GM20431 (cell line): ENCODE measurements around the gene CALR3.
"Not testable (repeated sequence)": the region's sequence is repeated elsewhere in the genome, so short reads cannot be mapped to it uniquely, and the experiment has no call there.

Experiments
- in situ Hi-C: fragments of 300-500 bp; cut with MseI, MboI; formaldehyde crosslinking; loops from one replicate; pipeline ENCODE4 v1.15.0; 2020; ENCODE audit warnings: low sequenced_read_pairs; ENCODE audit not compliant: unreplicated experiment

CALR3 gene

DNA sequence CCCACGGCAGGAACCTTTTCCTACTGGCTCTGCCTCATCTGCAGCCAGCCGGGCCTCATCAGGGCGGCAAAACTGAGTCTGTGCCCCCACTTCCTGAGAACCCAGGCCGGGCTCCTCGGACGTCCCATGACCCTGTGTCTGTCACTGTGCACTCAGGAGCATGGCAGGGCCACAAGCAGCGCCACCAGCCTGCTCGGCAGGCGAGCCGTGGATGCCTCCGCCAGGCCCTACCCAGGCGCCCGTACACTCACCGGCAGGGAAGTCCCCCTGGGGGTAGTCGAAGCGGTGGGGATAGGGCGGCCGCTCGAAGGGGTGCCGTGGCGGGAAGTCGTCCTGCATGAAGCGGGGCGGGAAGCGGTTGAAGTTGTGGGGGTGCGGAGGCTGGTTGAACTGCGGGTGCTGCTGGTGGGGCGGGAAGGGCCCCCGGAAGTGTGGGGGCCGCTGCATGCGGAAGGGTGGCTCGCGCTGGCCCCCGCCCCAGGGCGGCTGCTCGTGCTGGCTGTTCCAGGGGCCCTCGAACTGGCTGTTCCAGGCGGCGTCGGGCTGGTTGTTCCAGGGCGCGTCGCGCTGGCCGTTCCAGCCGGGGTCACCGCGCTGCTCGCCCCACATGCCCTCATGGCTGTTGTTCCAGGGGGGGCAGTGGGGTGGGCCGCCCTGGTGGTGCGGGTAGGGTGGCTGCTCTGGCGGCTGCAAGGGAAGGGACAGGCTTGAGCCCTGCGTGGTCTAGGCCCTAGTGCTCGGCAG lies 29.2 kb upstream of the CALR3 start:
- in situ Hi-C loops = no loop called here

DNA sequence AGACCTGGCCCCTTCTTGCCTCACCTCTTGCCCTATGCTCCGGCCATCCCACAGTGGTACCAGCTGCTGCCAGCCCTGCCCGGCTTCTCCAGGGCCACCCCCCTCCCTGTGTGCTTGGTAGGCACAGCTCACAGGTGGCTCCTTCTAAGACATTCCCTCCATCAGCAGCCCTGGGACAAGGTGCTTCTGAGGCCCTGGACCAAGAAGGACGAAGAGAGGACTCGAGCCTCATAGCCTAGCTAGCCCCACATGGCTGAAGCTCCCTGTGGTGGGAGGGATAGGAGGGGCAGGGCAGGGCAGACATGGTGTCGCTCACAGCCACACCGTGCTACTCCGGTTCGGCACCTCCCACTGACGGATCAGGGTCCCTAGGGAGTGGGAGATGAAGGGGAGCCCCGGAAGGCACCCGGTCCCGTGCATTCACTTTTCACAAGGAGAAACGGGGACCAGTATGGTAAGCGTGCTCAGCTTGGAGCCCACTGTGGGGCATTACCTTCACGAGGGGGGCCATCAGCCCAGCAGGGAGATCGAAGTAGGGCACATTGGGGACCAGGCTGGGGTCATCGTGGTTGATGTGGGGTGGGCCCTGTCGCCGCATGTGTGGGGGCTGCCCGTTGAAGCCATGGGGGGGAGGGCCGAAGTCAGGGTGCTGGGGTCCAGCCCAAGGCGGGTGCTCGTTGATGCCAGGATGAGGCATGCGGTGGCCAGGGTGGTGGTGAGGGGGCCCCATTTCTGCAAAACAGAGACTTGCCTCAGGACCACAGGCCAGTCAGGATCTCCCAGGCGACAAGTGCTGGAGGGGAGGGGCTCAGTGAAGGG lies 26.8 kb upstream of the CALR3 start:
- in situ Hi-C loops = no loop called here

DNA sequence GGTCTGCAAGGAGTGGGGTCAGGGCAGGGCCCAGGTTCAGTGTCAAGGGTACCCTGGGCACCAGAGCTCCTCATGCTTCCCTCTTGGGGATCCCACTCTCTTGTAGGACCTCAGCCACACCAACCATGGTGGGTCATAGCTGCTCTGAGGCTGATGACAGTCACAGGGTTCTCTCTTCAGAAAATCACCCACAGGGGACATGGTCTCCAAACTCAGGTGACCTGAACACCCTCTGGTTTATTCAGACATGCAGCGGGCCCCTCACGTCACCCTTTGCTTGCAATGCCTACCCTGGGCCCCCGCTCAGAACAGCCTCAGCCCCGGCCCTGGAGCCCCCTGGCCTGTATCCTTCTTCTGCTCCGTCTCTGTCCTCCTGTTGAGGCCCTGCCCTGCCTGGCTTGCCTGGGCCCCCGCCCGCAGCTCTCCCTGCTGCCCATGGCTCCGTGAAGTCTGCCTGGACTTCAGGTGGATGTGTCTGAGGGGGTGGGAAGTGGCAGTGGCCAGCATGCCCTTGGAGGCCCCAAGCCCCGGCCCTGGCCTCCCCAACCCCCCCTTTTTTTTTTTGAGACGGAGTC lies 25.8 kb upstream of the CALR3 start:
- in situ Hi-C loops = no loop called here

DNA sequence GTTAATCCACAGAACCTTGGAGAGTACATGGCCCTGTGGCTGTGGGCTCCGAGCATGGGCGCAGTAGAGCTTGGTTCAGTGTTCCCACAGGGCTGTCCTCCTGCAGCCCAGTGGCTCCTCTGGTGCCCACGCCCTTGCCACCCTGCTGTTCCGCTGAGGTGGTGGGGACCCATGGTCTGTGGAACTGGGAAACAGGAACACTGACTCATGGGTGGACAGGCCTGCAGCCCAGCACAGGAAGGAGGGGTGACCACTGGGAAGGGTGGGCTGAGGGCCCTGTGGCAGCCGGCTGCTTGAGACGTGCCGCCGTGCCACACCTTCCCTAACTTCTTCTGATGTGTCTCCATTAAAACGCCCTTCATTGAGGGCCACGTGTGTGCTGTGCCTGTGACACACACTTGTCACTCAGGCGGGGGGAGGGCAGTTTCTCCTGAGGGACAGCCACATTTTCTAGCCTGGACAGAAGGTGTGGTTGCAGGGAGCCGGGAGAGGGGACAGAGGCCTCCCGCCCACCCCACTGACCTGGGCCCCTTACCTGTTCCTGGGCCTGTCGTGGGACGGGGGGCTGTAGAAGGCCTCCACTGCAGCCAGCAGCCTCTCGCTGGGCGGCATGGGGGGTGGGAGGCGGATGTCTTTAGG lies 25.1 kb upstream of the CALR3 start:
- in situ Hi-C loops = no loop called here

DNA sequence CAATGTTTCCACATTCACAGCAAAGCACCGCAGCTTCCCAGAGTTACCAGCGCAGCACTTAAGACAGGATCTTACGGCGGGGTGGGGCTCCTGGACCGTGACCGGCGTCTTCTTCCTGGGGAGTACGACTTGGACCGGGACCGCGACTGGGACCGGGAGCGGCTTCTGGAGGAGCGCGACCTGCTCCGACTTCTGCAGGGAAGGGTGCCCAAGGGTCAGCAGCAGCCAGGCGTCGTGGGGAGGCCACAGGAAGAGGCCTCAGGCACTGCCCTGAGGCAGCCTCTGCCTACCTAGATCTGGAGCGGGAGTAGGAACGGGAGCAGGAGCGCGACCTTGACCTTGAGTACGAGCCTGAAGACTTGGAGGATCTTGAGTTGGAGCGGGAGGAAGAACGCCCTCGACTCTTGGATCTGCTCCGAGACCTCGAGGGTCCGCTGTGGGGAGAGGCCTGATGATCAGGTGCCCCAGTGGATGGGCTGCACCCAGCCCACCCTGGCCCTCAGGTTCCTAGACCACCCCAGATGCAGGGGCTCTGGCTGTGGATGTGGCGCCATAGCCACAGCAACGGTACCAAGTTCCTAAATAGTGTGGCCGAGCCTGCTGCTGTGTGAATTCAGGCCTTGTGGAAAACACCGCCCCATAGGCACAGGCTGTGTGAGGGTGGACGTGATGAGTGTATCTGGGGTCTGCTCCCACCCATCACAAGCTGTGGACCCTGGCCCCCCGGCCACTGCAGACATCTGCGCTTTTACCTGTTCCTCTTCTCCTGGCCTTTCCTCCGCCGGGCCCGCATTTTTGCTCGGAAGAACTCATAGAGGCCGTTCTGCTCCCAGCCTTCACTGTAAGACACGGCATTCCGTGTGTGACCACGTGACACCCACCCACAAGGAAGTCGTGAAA lies 24.4 kb upstream of the CALR3 start:
- in situ Hi-C loops = no loop called here

DNA sequence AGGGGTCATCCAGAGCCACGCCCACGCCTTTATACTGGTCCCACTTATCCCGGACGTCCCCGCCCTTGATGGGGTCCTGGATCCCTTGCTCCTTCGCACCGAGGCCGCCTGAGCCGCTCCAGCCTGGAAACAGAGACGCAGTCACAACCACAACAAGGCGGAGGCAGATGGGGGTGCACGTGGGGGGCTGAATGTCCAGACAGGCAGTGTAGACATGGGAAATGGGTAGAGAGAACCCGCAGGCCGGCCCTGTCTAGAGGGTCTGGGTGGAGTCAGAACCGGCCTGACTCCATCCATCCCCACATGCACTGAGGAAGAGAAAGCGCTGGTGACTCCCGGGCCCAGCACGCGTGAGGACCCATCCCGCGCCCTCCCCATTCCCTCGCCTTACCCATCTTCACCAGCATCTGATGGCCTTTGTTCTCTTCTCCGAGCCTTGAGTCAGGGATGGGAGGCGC lies 23.3 kb upstream of the CALR3 start:
- in situ Hi-C loops = no loop called here

DNA sequence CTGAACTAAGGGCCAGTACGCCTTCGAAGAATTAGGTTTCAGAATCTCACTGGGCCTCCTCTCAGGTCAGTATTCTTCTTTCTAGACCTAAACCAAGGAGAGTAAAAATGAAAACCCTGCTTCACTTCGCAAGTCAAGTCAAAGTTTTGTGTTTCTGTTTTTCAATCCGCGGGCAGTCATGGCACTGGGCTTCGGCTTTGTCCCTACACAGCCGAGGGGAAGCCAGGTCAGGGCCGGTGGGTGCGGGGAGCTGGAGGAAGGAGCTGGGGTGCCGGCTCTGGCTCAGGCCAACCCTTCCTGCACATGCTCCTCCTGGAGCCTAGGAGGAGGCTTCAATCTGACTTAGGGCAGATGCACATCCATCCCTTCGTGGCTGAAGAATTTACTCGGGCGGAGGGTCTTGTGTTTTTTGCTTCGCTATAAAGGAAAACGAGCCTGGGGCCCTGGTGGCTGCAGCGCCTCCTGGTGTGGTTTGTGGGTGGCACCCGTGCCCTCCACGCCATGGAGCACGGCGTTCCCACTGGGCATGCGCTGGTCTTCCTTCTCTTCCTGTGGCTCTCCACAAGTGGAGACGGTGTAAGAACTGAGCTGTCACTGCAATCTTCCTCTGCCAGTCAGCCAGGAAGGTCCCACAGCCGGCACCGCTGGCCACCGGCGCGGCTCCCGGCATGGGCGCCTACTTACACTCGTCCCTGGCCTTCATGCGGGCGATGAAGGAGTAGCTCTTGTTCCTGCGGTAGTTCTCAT lies 22.7 kb upstream of the CALR3 start:
- in situ Hi-C loops = no loop called here

DNA sequence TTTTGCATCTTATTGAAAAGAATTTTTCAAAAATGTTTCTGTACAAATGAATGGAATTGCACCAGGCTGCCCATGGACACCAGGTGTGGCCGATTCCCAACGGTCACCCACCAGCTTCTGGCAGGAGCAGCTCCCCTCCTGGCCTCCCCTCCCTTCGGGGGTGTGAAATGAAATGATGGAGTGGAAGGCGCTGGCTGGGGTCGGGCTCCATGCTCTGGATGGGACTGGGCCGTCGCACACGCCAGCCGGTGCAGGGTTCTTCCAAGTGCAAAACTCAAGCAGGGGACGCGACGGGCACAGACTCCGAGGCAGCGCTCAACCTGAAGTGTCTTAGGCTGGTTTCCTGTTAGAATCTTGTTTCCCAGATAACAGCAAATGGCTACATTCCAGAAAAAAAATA lies 22.1 kb upstream of the CALR3 start:
- in situ Hi-C loops = no loop called here

DNA sequence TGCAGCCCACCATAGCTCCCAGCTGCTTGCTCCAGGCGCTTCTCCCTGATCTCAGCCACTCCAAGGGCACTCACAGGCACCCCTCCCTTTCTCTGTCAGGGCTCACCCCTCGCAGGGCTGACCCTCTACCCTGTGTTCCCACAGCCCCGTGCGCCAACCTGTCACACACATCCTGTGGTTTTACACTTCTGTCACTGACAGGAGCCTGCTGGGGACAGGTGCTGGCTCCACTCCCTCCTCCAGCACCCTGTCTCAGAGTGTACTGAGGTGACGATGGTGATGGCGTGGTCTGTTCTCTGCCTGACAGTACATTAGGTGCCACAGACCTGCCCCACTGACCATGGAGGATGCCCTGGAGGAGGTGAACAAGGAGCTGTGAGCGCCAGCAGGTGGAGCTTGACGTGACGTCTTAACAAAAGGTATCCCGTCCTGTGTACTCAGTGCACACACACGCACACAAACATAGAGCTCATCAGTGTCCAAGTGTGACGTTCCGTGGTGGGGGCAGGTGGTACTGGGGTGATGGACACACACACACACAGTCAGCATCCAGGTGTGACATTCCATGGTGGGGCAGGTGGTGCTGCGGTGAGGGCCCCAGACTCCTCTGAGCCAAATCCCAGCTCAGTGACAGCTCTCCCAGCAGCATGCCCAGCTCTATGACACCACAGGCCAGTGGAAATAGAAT lies 21.1 kb upstream of the CALR3 start:
- in situ Hi-C loops = no loop called here

DNA sequence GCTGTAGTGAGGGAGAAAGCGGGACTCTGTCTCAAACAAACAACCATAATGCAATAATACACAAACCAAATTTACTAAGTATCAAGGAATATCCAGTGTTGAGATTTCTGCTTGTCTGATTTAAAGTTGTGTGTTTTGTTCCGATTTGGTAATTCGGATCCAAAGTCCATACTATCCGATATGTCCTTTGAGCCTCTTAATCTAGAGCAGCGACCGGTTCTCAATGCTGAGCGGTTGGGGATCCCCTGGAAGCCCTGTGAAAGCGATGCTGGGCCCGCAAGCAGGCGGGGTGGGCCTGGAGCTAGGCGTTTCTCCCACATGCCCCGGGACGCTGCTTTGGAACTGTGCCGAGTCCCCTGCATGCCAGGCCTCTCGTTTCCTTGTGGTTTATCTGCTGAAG lies 20.4 kb upstream of the CALR3 start:
- in situ Hi-C loops = no loop called here

DNA sequence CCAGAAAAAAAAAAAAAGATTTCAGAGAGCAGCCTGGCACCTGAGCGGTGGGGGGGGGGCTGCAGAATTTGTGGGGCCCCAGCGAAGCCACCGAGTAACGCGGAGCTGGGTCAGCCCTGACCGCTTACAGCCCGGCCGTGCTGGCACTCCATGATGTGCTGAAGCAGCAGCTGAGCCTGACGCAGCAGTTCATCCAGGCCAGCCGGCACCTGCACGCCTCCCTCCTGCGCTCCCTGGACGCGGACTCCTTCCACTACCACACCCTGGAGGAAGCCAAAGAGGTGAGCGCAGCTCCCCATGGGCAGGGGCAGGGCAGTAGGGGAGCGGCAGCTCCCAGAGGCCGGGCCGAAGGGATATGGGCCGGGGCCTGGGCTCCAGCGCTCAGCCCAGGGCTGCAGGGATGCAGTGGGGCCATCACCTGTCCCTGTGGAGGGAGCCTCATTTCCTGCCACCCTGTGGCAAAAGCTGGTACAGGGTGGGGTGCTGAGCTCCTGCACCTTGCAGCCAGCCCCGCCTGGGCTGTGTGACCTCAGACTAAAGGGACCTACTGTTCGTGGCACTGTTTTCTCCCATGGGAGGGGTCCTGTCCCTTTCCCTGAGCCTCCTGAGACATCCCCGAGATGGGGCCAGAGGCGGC lies 18.5 kb upstream of the CALR3 start:
- in situ Hi-C loops = no loop called here

DNA sequence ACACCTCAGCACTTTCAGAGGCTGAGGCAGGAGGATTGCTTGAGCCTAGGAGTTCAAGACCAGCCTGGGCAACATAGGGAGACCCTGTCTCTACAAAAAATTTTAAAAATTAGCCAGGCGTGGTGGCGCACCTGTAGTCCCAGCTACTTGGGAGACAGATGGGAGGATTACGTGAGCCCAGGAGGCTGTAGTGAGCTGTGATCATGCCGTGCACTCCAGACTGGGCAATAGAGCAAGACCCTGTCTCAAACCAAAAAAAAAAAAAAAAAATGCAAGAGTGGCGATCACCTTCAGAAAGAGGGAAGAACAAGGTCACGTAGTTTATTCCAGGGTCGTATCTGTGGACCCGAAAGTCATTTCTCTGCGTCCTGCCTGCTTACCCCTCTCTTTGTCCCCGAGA lies 16.6 kb upstream of the CALR3 start:
- in situ Hi-C loops = not testable (repeated sequence)

DNA sequence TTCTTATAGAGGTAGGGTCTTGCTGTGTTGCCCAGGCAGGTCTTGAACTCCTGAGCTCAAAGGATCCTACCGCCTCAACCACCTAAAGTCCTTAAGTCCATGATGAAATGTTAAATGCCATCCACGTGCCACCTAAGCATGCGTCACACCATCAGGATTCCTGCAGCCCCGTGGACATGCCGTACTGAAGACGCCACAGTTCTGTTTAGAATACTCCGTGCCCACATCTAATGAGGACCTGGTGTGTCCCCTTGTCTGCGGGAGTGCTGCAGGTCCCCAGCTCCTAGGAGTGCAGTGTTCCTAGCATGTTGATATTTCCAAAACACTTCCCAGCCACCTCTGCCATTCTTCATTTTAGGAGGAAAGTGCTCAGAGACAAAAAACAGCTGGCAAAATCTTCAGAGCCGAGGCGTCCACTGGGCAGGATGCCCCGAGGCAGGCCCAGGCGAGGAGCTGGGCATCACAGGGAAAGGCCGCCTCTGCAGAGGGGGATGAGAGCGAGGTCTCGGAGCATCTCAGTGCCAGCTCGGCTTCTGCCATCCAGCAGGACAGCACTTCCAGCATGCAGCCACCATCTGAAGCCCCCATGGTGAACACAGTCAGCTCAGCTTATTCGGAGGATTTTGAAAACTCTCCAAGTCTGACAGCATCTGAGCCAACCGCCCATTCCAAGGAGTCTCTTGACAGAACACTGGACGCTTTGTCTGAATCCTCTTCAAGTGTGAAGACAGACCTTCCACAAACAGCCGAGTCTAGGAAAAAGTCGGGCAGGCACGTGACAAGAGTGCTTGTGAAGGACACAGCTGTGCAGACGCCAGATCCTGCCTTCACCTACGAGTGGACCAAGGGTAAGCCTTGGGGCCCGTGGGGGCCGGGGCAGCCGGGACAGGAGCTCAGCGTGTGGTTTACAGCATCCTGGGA lies 13.4 kb upstream of the CALR3 start:
- in situ Hi-C loops = no loop called here

DNA sequence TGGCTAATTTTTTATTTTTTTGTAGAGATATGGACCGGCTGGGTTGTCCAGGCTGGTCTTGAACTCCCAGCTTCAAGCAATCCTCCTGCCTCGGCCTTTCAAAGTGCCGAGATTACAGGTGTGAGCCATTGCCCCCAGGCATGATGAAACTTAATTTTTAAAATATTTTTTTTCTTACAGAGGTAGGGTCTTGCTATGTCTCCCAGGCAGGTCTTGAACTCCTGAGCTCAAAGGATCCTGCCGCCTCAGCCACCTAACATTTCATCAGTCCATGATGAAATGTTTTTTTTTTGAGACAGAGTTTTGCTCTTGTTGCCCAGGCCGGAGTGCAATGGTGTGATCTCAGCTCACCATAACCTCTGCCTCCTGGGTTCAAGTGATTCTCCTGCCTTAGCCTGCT lies 12.6 kb upstream of the CALR3 start:
- in situ Hi-C loops = no loop called here

DNA sequence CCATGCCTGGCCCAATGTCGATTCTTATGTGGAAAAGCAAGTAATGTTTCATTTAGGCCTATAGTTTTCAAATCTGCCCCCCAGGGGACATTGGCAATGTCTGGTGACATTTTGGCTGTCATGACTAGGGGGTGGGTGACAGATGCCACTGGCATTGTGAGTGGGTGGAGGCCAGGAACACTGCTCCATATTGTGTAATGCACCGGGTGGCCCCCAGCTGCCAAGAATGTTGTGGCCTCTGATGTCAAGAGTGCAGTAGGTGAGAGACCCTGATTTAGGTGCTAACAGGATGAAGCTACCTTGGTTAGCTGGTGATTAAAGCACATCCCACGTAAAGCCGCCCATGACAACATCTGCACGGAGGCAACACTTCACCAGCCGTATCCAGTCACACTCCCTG lies 11.0 kb upstream of the CALR3 start:
- in situ Hi-C loops = no loop called here

DNA sequence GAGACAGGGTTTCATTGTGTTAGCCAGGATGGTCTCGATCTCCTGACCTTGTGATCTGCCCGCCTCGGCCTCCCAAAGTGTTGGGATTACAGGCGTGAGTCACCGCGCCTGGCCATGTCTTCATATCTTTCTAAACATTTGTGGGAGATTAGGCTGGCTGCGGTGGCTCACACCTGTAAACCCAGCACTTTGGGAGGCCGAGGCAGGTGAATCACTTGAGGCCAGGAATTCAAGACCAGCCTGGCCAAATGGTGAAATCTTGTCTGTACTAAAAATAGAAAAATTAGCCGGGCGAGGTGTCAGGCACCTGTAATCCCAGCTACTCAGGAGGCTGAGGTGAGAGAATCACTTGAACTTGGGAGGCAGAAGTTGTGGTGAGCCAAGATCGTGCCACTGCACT lies 10.2 kb upstream of the CALR3 start:
- in situ Hi-C loops = not testable (repeated sequence)

DNA sequence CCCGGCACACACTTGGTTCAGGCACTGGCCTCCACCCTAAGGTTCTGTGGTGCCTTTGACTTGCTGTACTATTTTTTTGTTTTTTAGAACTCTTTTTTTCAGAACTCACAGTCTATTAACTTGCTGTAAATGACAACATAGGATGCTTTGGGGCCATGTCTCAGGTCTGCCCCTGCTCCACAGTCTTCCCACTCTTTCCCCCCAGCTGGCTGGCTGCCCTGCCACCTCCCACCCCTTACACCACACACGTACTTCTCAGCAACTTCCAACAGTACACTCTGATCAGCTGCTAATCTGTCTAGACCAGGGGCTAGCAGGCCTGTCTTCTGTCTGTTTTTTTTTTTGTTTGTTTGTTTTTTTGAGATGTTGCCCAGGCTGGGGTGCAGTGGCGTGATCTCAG lies 8.3 kb upstream of the CALR3 start:
- in situ Hi-C loops = no loop called here
